ENCODE results near the gene LDB3. TPM values are rescaled to one million over a fixed set of nuclear protein-coding genes. Genes with fewer than 3 reads are reported as not detected.

LDB3 gene
- total and polyA plus RNA-seq, 9 of the 15 experiments (the other 6 are each of a cell fraction or from before 2014, with no cell fraction given) = 0.03 TPM; not detected in 8

- TF ChIP-seq, protein P1, sequence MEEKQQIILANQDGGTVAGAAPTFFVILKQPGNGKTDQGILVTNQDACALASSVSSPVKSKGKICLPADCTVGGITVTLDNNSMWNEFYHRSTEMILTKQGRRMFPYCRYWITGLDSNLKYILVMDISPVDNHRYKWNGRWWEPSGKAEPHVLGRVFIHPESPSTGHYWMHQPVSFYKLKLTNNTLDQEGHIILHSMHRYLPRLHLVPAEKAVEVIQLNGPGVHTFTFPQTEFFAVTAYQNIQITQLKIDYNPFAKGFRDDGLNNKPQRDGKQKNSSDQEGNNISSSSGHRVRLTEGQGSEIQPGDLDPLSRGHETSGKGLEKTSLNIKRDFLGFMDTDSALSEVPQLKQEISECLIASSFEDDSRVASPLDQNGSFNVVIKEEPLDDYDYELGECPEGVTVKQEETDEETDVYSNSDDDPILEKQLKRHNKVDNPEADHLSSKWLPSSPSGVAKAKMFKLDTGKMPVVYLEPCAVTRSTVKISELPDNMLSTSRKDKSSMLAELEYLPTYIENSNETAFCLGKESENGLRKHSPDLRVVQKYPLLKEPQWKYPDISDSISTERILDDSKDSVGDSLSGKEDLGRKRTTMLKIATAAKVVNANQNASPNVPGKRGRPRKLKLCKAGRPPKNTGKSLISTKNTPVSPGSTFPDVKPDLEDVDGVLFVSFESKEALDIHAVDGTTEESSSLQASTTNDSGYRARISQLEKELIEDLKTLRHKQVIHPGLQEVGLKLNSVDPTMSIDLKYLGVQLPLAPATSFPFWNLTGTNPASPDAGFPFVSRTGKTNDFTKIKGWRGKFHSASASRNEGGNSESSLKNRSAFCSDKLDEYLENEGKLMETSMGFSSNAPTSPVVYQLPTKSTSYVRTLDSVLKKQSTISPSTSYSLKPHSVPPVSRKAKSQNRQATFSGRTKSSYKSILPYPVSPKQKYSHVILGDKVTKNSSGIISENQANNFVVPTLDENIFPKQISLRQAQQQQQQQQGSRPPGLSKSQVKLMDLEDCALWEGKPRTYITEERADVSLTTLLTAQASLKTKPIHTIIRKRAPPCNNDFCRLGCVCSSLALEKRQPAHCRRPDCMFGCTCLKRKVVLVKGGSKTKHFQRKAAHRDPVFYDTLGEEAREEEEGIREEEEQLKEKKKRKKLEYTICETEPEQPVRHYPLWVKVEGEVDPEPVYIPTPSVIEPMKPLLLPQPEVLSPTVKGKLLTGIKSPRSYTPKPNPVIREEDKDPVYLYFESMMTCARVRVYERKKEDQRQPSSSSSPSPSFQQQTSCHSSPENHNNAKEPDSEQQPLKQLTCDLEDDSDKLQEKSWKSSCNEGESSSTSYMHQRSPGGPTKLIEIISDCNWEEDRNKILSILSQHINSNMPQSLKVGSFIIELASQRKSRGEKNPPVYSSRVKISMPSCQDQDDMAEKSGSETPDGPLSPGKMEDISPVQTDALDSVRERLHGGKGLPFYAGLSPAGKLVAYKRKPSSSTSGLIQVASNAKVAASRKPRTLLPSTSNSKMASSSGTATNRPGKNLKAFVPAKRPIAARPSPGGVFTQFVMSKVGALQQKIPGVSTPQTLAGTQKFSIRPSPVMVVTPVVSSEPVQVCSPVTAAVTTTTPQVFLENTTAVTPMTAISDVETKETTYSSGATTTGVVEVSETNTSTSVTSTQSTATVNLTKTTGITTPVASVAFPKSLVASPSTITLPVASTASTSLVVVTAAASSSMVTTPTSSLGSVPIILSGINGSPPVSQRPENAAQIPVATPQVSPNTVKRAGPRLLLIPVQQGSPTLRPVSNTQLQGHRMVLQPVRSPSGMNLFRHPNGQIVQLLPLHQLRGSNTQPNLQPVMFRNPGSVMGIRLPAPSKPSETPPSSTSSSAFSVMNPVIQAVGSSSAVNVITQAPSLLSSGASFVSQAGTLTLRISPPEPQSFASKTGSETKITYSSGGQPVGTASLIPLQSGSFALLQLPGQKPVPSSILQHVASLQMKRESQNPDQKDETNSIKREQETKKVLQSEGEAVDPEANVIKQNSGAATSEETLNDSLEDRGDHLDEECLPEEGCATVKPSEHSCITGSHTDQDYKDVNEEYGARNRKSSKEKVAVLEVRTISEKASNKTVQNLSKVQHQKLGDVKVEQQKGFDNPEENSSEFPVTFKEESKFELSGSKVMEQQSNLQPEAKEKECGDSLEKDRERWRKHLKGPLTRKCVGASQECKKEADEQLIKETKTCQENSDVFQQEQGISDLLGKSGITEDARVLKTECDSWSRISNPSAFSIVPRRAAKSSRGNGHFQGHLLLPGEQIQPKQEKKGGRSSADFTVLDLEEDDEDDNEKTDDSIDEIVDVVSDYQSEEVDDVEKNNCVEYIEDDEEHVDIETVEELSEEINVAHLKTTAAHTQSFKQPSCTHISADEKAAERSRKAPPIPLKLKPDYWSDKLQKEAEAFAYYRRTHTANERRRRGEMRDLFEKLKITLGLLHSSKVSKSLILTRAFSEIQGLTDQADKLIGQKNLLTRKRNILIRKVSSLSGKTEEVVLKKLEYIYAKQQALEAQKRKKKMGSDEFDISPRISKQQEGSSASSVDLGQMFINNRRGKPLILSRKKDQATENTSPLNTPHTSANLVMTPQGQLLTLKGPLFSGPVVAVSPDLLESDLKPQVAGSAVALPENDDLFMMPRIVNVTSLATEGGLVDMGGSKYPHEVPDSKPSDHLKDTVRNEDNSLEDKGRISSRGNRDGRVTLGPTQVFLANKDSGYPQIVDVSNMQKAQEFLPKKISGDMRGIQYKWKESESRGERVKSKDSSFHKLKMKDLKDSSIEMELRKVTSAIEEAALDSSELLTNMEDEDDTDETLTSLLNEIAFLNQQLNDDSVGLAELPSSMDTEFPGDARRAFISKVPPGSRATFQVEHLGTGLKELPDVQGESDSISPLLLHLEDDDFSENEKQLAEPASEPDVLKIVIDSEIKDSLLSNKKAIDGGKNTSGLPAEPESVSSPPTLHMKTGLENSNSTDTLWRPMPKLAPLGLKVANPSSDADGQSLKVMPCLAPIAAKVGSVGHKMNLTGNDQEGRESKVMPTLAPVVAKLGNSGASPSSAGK (IDR thresholded peaks at IDR 0.05) = peak; percentile 79
- no peak for TF ChIP-seq POLR3A (IDR thresholded peaks at IDR 0.05; ENCODE audit: borderline replicate concordance, extremely low read depth, insufficient read depth, insufficient read length)
- peak; percentile 20; the same call in 1 of the 2 replicates for TF ChIP-seq ZFX (CRISPR knock-in tag; IDR thresholded peaks at IDR 0.05)
- TF ChIP-seq ZNF764 (CRISPR knock-in tag; IDR thresholded peaks at IDR 0.05; ENCODE audit: low read depth) = no peak
- peak; percentile 73 for TF ChIP-seq MAX (CRISPR knock-in tag; IDR thresholded peaks at IDR 0.05)
- TF ChIP-seq, protein P2, sequence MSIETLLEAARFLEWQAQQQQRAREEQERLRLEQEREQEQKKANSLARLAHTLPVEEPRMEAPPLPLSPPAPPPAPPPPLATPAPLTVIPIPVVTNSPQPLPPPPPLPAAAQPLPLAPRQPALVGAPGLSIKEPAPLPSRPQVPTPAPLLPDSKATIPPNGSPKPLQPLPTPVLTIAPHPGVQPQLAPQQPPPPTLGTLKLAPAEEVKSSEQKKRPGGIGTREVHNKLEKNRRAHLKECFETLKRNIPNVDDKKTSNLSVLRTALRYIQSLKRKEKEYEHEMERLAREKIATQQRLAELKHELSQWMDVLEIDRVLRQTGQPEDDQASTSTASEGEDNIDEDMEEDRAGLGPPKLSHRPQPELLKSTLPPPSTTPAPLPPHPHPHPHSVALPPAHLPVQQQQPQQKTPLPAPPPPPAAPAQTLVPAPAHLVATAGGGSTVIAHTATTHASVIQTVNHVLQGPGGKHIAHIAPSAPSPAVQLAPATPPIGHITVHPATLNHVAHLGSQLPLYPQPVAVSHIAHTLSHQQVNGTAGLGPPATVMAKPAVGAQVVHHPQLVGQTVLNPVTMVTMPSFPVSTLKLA (conservative IDR thresholded peaks at IDR 0.05) = peak in 1 of 2 experiments; percentile 44; a peak in 1 of 4 replicates
- no peak for TF ChIP-seq ZNF174 (CRISPR knock-in tag; IDR thresholded peaks at IDR 0.05)
- TF ChIP-seq, protein P3, sequence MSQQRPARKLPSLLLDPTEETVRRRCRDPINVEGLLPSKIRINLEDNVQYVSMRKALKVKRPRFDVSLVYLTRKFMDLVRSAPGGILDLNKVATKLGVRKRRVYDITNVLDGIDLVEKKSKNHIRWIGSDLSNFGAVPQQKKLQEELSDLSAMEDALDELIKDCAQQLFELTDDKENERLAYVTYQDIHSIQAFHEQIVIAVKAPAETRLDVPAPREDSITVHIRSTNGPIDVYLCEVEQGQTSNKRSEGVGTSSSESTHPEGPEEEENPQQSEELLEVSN (IDR thresholded peaks at IDR 0.05; ENCODE audit: borderline replicate concordance in 1 of 2, extremely low read depth in 1 of 2, insufficient read depth in 1 of 2, insufficient read length in 1 of 2, low read depth in 1 of 2, low read length in 1 of 2, poor library complexity in 1 of 2, severe bottlenecking in 1 of 2) = peak; percentile 53 to 60
- no peak for TF ChIP-seq FOSL1 (tag; conservative IDR thresholded peaks at IDR 0.05)
Measured at GRCh38 chr10:86678999-86679792, 10.9 kb downstream of the LDB3 start (continued).
